A673 (cell line): ENCODE results near the gene SPRED3.

Experiments used
- EZH2 ChIP-seq: fragments of 200-600 bp; sonication (generic); IDR thresholded peaks from 2 replicates; pipeline ENCODE4 v1.6.1; 2017; ENCODE audit warnings: borderline replicate concordance, low read depth, mild to moderate bottlenecking, mixed read lengths, antibody characterized with exemption, low read length; ENCODE audit not compliant: poor library complexity, severe bottlenecking
- TF ChIP-seq, protein P1 (sequence below): fragments of 300-800, 200-600 bp; sonication (generic); conservative IDR thresholded peaks from 2 replicates; pipeline ENCODE4 v1.5.1; 2017; ENCODE audit warnings: low read depth, mild to moderate bottlenecking, antibody characterized with exemption, low read length, moderate library complexity, mixed read lengths

DNA sequence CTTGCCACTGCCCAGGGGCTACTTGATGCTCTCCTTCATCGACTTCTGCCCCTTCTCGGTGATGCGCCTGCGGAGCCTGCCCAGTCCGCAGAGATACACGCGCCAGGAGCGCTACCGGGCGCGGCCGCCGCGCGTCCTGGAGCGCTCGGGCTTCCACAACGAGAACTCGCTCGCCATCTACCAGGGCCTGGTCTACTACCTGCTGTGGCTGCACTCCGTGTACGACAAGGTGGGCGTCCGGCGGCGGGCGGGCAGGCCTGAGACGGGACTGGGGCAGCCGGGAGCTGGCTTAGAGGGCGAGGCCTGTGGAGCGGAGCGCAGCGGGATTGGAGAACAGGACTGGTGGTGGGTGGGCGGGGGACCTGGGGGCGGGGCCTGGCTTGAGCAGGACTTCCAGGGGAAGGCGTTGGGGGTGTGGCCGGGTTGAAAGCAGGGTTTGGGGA, 26.8 kb upstream of the SPRED3 start:
- TF ChIP-seq, protein P1, sequence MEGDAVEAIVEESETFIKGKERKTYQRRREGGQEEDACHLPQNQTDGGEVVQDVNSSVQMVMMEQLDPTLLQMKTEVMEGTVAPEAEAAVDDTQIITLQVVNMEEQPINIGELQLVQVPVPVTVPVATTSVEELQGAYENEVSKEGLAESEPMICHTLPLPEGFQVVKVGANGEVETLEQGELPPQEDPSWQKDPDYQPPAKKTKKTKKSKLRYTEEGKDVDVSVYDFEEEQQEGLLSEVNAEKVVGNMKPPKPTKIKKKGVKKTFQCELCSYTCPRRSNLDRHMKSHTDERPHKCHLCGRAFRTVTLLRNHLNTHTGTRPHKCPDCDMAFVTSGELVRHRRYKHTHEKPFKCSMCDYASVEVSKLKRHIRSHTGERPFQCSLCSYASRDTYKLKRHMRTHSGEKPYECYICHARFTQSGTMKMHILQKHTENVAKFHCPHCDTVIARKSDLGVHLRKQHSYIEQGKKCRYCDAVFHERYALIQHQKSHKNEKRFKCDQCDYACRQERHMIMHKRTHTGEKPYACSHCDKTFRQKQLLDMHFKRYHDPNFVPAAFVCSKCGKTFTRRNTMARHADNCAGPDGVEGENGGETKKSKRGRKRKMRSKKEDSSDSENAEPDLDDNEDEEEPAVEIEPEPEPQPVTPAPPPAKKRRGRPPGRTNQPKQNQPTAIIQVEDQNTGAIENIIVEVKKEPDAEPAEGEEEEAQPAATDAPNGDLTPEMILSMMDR, result no peak; the same call in 1 of the 2 replicates
- TF ChIP-seq EZH2, result no peak
